ENCODE results near the gene ABTB2.

DNA sequence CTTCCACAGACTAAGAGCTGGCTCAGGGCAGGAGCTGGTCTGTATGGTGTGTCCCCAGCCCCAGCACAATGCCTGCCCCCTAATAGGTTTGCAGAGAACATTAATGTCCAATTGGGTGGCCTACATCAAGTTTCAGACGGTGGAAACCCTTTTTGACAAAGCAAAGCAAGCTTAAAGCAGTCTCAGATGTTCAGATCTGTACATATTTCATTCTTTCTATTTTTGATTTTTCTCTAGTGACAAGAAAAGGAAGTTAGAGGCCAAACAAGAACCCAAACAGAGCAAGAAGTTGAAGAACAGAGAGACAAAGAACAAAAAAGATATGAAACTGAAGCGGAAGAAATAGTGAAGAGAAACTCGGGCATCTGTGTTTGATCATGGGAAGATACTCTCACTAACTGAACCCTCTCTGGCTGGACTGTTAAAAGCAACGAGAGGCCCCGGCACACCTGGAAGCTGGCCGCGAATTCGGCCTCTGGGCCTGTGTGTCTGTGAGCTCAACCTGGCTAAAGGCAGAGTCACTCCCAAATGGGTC, 211.9 kb downstream of the ABTB2 start:
- TF ChIP-seq, protein P1, sequence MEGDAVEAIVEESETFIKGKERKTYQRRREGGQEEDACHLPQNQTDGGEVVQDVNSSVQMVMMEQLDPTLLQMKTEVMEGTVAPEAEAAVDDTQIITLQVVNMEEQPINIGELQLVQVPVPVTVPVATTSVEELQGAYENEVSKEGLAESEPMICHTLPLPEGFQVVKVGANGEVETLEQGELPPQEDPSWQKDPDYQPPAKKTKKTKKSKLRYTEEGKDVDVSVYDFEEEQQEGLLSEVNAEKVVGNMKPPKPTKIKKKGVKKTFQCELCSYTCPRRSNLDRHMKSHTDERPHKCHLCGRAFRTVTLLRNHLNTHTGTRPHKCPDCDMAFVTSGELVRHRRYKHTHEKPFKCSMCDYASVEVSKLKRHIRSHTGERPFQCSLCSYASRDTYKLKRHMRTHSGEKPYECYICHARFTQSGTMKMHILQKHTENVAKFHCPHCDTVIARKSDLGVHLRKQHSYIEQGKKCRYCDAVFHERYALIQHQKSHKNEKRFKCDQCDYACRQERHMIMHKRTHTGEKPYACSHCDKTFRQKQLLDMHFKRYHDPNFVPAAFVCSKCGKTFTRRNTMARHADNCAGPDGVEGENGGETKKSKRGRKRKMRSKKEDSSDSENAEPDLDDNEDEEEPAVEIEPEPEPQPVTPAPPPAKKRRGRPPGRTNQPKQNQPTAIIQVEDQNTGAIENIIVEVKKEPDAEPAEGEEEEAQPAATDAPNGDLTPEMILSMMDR (IDR thresholded peaks at IDR 0.05), result no peak
- TF ChIP-seq EP300 (IDR thresholded peaks at IDR 0.05) (no peak), POLR2A (IDR thresholded peaks at IDR 0.05) (no peak), POLR2AphosphoS5 (IDR thresholded peaks at IDR 0.05) (no peak)
